ENCODE measurements around the gene LYZL6. TPM values are rescaled to one million over a fixed set of nuclear protein-coding genes. Genes with fewer than 3 reads are reported as not detected.

The LYZL6 gene
- total and polyA plus RNA-seq, 2 donors from 2014 or later: not detected

DNA sequence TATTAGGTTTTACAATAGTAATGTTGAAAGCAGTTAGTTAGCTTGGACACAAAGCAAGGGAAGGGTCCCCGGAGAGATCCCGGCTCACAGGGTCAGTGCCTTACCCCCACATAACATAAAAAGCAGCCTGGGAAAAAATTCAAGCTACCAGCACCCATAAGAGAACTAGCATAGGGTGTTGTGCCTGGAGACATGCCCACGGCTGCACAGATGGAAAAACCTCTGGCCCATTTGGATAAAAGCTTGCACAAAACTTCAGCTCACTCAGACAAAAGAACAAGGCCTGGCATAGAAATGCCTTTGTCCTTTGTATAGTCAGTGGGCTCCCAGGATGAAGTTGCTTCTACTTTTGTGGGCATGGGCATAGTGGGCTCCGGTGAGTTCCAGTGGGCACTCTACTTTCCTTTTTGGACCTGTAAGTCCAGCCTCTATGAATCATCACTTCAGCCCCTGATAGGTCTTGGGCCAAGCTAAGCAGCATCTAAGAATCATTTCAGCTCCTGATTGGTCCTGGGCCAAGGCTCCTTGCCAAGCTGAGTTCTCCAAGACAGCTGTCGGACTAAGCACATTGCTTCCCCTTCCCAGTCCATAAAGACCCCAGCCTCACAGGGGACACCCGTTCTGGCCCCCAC lies 11.6 kb downstream of the LYZL6 start:
- Histone ChIP-seq H3K36me3 (ENCODE audit: control insufficient read depth in 2 of 3, insufficient read depth in 3 of 3, low read length in 3 of 3) (no peaks in the 10 kb centered on the region), H3K27ac (ENCODE audit: low read depth in 2 of 2, low read length in 2 of 2) (no peak overlapping the region), H3K9me3 (ENCODE audit: control insufficient read depth in 2 of 3, insufficient read depth in 1 of 3, low read length in 3 of 3) (no peaks in the 10 kb centered on the region), H3K27me3 (ENCODE audit: control insufficient read depth, insufficient read depth, low read length) (no peaks in the 10 kb centered on the region), H3K4me1 (ENCODE audit: control insufficient read depth in 2 of 3, insufficient read depth in 2 of 3, low read depth in 1 of 3, low read length in 3 of 3) (peaks cover 0 to 2% (median 0%) of the 10 kb centered on the region in 3 donors), H3K4me3 (ENCODE audit: low read length in 3 of 3) (no peak overlapping the region), H3K9ac (ENCODE audit: low read length in 3 of 3) (no peak overlapping the region)
- TF ChIP-seq, protein P1, sequence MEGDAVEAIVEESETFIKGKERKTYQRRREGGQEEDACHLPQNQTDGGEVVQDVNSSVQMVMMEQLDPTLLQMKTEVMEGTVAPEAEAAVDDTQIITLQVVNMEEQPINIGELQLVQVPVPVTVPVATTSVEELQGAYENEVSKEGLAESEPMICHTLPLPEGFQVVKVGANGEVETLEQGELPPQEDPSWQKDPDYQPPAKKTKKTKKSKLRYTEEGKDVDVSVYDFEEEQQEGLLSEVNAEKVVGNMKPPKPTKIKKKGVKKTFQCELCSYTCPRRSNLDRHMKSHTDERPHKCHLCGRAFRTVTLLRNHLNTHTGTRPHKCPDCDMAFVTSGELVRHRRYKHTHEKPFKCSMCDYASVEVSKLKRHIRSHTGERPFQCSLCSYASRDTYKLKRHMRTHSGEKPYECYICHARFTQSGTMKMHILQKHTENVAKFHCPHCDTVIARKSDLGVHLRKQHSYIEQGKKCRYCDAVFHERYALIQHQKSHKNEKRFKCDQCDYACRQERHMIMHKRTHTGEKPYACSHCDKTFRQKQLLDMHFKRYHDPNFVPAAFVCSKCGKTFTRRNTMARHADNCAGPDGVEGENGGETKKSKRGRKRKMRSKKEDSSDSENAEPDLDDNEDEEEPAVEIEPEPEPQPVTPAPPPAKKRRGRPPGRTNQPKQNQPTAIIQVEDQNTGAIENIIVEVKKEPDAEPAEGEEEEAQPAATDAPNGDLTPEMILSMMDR (IDR thresholded peaks at IDR 0.05; ENCODE audit: borderline replicate concordance, extremely low read depth, insufficient read depth): no peak
- intact Hi-C loops (cut with DNase I): no loop called here
- FAIRE-seq (no peak), DNase-seq (peak in 3 of 5 donors; percentile 32 to 60 (median 37))

DNA sequence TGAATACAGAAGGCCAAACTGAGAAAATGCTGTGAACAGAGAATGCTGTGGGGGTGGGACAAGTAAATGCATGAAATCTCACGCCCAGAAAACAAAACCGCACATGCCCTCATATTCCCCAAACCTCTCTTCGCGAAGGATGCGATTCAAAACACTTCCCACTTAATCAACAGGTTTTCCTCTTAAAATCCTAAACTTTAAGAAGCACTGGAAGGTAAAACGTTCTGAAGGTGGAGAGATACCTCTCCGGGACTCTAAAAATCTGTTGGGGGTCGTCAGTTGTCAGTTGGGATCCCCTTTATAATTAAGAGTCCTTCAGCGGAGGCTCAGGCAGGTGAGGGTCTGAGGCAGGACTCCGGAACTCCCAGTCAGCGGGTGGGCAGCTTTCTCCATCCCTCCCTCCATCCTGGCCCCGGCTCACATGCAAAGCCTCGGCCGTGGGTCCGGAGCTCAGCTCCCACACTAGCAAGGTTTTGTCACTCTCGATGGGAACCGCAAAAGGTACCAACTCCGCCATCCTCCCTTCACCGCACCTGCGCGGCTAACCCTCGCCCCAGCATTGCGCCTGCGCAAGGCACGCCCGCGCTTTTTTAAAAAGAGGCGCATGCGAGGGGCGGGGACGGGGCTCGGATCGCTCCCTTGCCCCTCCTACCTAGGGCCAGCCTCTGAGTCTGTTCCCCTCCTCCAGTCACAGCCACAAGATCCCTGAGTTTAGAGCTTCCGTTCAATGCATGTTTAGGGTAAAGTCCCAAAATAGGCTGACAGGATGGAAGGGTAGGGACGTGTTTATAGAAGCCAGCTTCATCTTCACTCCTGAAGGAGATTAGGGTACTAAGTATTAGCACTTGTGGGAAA lies 13.1 kb downstream of the LYZL6 start, which contains the start of gene RDM1:
TSS of gene RDM1 (minus strand) at position 563 of the 855 bp plus-strand sequence. CDS start at position 517, 46 bp downstream.
- no peaks in the 10 kb centered on the region for H3K36me3 ChIP-seq (ENCODE audit: control insufficient read depth in 2 of 3, insufficient read depth in 3 of 3, low read length in 3 of 3)
- intact Hi-C loops (cut with DNase I): no loop called here
- DNase-seq (peak; percentile 81 to 95 (median 92)), FAIRE-seq (no peak)
- peak within 1 kb of the TSS in 1 of 3 donors; percentile 24 for H3K9ac ChIP-seq (ENCODE audit: low read length in 3 of 3)
- no peak within 1 kb of the TSS for H3K27ac ChIP-seq (ENCODE audit: low read depth in 2 of 2, low read length in 2 of 2)
- H3K27me3 ChIP-seq (ENCODE audit: control insufficient read depth, insufficient read depth, low read length): no peaks in the 10 kb centered on the region
- peak within 1 kb of the TSS; percentile 53 to 65 (median 60) for H3K4me3 ChIP-seq (ENCODE audit: low read length in 3 of 3)
- TF ChIP-seq, protein P1 (IDR thresholded peaks at IDR 0.05; ENCODE audit: borderline replicate concordance, extremely low read depth, insufficient read depth): no peak
- peaks cover 0 to 2% (median 0%) of the 10 kb centered on the region in 3 donors for H3K4me1 ChIP-seq (ENCODE audit: control insufficient read depth in 2 of 3, insufficient read depth in 2 of 3, low read depth in 1 of 3, low read length in 3 of 3)
- H3K9me3 ChIP-seq (ENCODE audit: control insufficient read depth in 2 of 3, insufficient read depth in 1 of 3, low read length in 3 of 3): no peaks in the 10 kb centered on the region

DNA sequence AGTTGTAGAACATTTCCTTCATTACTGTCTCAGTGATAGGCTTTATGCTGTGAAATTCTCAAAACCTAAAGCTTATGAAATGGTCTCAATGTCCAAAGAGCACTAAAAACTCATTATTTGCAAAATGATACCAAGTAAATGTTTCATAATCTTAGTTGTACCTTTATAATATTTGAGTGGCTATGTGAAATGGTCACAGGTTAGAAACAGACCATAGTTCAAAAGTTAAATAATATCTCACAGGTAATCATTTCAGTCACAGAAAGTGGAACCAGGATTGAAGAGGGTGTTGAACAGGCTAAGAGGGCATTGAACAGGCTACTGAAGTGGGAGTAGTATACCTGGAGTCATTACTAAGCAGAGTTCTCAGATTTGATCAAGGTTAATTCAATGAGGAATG lies 15.8 kb downstream of the LYZL6 start:
- TF ChIP-seq, protein P1 (IDR thresholded peaks at IDR 0.05; ENCODE audit: borderline replicate concordance, extremely low read depth, insufficient read depth): no peak
- Histone ChIP-seq H3K4me1 (ENCODE audit: control insufficient read depth in 2 of 3, insufficient read depth in 2 of 3, low read depth in 1 of 3, low read length in 3 of 3) (peaks cover 0 to 2% (median 0%) of the 10 kb centered on the region in 3 donors), H3K27ac (ENCODE audit: low read depth in 2 of 2, low read length in 2 of 2) (no peak overlapping the region), H3K36me3 (ENCODE audit: control insufficient read depth in 2 of 3, insufficient read depth in 3 of 3, low read length in 3 of 3) (no peaks in the 10 kb centered on the region), H3K4me3 (ENCODE audit: low read length in 3 of 3) (no peak overlapping the region), H3K27me3 (ENCODE audit: control insufficient read depth, insufficient read depth, low read length) (no peaks in the 10 kb centered on the region), H3K9ac (ENCODE audit: low read length in 3 of 3) (no peak overlapping the region), H3K9me3 (ENCODE audit: control insufficient read depth in 2 of 3, insufficient read depth in 1 of 3, low read length in 3 of 3) (no peaks in the 10 kb centered on the region)
- FAIRE-seq: no peak
- intact Hi-C loops (cut with DNase I): no loop called here
- no peak for DNase-seq
